GM12801 (cell line): Measurements from ENCODE around the gene PIF1.

Experiments used
- CTCF ChIP-seq: IDR thresholded peaks from one replicate; pipeline ENCODE4 v1.5.1; 2011; ENCODE audit warnings: control low read depth; ENCODE audit not compliant: insufficient read length; ENCODE audit errors: extremely low read depth

PIF1 gene

GRCh38 chr15:64825431-64826294 is at the start of gene PIF1:
PIF1 (minus strand) TSS chr15:64825647; CDS start chr15:64824335, 1,312 bp downstream.
- TF ChIP-seq CTCF, result no peak

GRCh38 chr15:64870353-64870752 is 44.9 kb upstream of the PIF1 start:
- no peak for TF ChIP-seq CTCF

GRCh38 chr15:64869501-64869900 is 44.1 kb upstream of the PIF1 start:
- no peak for TF ChIP-seq CTCF

- TF ChIP-seq CTCF, result no peak
Measured at GRCh38 chr15:64865998-64866520, 40.6 kb upstream of the PIF1 start.

GRCh38 chr15:64865126-64865997 is 39.9 kb upstream of the PIF1 start:
- TF ChIP-seq CTCF, result no peak

GRCh38 chr15:64864068-64864467 is 38.6 kb upstream of the PIF1 start:
- no peak for TF ChIP-seq CTCF

- TF ChIP-seq CTCF, result no peak
Measured at GRCh38 chr15:64862408-64862807, 37.0 kb upstream of the PIF1 start.
